ENCODE data around the gene EMC8.

EMC8 gene

DNA sequence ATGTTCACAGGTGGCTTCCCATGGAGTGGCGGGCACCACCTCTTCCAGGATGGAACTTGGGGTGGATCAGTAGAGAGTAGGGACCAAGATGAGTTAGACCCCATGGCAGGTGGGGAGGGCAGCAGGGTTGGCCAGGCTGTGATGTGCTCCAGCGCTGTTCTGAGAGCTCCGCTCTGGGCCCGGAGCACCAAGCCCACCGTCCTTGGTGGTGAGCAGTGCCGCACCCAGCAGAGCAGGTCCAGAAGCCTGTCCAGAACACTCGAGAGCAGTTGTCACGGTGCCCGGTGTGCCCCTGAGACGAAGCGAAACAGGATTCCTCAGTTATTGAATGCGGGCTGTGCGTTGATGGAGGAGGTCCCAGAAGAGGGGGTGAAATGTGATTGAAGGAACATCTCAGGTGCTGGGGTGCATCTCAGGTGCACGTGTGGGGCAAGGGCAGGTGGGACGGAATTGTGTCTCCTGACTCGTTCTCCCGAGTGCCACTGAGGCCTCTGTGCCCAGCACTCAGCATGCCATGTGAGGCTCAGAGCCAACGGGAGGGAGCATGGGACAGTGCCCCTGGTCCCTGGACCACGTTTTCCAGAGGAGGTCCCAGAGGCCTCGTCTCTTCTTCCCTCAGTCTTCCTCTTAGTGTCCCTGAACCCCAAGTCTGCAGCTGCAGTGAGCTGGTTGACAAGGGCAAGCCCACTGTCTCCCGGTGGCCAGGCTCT, 39.7 kb upstream of the EMC8 start:
- no peak for TF ChIP-seq CTCF (IDR thresholded peaks at IDR 0.05)

- no peak for TF ChIP-seq CTCF (IDR thresholded peaks at IDR 0.05)
These were observed 39.0 kb upstream of the EMC8 start for GRCh38 chr16:85838381-85838780.

DNA sequence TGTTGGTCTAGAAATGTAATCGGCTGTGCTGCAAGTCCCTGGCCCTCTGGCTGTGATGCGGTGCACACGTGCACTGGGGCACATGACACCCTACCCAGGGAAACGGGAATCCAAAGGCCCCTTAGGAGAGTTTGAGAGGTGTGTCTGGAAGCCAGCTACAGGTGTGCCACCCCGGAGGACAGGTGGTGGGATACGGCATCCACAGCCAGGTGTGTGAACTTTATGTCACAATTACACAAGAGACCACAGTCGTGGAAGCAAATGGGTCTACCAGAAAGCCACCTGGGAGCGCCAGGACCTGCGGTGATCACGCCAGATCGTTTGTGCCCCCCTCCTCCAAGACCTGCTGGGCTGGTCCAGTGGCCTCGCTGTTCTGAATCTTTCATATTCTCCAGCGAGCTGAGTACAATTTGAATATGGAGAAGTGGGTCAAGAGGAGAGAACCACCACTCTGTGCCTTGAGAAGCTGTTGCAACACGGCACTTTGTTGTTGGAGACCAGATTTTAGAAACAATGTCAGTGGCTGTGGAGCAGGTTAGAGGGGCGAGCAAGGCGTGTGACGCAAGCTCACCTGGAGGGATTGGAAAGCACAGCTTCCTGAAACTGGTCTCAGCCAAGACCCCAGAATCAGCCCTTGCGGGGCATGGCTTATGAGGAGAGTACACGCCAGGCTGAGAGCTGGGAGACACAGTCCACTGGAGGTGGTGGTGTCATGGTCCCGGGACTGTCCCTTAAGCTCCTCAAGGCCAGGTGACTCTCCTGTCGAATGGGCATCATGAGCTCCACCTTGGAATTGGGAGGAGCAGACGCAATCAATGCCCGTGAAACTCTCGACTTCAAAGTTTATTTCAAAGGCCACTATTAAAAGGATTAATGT, 37.6 kb upstream of the EMC8 start:
- no peak for TF ChIP-seq CTCF (IDR thresholded peaks at IDR 0.05)

DNA sequence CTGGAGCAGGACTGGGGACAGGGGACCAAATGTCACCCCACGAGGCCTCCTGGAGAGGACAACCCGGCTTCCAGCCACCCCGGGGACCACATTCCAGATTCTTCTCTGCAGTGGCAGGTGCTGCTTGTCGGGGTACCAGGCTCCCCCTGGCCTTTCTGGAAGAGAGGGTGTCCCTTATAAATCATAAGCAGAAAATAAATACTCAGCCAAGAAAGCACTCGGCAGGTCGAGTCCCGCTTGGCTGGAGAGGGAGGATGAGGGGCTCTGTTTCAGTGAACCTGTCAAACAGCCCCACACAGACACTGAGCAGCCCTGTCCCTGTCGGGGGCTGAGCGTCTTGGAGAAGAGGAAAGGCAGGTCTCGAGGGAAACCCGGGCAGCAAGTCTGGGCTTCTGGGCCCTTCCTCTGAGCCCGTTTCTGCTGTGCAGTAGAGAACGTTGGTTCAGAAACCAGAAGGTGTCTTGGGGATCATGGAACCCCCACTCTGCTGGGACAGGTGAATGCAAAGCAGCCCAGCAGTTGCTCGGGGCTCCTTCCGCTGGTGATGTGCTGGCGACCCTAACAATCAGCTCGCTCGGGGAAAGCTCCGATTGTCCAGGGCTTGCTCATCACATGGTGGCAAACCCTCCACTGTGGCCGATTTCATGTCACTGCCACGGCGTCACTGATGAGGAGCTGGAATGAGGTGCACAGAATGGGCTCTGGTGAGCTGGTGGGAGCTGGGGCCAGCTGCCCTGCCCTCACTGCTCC, 36.8 kb upstream of the EMC8 start:
- no peak for TF ChIP-seq CTCF (IDR thresholded peaks at IDR 0.05)

GRCh38 chr16:85835227-85835751, 35.9 kb upstream of the EMC8 start:
- no peak for TF ChIP-seq CTCF (IDR thresholded peaks at IDR 0.05)

DNA sequence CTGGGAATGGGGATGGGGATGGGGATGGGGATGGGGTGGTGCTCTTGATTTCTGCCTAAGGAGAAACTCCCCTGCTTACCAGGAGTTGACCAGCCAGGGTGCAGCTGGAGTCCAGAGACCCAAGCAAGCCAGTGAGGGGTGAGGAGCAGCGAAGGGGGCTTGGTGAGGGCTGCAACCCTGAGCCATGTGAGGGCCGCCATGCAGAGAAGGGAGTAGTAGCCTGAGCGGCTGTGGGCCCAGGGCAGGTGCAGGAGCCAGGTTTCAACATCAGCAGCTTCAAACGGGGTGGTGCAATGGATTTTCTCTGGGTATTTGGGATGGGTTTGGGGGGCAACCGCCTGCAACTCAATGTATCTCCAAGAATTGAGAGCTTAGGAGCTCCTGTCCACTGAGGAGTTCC, 35.4 kb upstream of the EMC8 start:
- TF ChIP-seq CTCF (IDR thresholded peaks at IDR 0.05): no peak

DNA sequence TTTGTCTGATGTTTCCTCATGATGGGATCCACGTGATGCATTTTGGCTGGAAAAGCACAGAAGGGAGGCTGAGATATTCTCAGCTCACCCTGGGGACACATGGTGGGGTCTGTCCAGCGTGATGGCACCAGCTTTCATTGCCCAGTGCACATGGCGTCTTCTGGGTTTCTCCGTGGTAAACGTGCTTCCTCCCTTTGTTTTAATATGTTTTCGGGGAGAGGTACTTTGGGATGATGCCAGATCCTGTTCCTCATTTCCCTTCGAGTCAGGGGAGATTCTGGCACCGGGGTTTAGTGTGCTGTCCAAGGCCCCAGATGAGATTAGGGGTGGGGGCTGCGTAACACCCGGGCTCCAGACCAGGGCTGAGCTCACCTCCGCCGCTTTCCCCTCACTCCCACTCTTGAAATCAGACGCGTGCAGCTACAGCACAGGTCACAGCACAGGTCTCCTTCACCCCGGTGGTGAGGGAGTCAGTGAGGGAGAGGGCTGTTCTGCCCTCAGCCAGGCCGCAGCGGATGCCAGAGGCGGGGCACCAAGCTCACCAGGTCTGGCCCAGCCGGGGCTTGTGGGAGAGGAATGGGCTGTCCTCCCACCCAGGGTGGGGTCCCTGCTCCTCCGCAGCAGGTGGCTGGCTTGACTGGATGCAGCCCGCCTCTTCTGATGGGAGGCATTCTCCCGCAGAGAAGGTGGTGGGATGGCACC, 34.0 kb upstream of the EMC8 start:
- no peak for TF ChIP-seq CTCF (IDR thresholded peaks at IDR 0.05)

Measured in LNCAP (cell line).